ENCODE data around the gene MRPL48. TPM values are rescaled to one million over a fixed set of nuclear protein-coding genes. Genes with fewer than 3 reads are reported as not detected.

Gene MRPL48
- total RNA-seq, 1 donor, result 14.5 TPM

- no peak overlapping the region for H2AFZ ChIP-seq (ENCODE audit: low read length)
- H3K4me2 ChIP-seq (ENCODE audit: insufficient read depth, low read length), result no peak overlapping the region
- DNase-seq (ENCODE audit: insufficient read length, low spot score, missing footprints), result no peak
- H3K4me3 ChIP-seq (ENCODE audit: insufficient read depth, low read length), result no peak overlapping the region
- peaks cover 79% of the 10 kb centered on the region for H3K79me2 ChIP-seq (ENCODE audit: insufficient read depth, low read length)
- H4K20me1 ChIP-seq (ENCODE audit: insufficient read depth, low read length), result peaks cover 56% of the 10 kb centered on the region
- peaks cover 12% of the 10 kb centered on the region for H3K4me1 ChIP-seq (ENCODE audit: insufficient read depth, low read length)
- H3K27ac ChIP-seq (ENCODE audit: low read depth, low read length), result no peak overlapping the region
- no peaks in the 10 kb centered on the region for H3K9me3 ChIP-seq (ENCODE audit: low read depth, low read length)
- no peaks in the 10 kb centered on the region for H3K36me3 ChIP-seq (ENCODE audit: insufficient read depth, low read length)
- no peaks in the 10 kb centered on the region for H3K27me3 ChIP-seq (ENCODE audit: insufficient read depth, low read length)
- no peak for TF ChIP-seq CTCF (IDR thresholded peaks at IDR 0.05; ENCODE audit: extremely low read depth, low read depth, low read length)
These were observed 30.1 kb upstream of the MRPL48 start for GRCh38 chr11:73757598-73757997.

DNA sequence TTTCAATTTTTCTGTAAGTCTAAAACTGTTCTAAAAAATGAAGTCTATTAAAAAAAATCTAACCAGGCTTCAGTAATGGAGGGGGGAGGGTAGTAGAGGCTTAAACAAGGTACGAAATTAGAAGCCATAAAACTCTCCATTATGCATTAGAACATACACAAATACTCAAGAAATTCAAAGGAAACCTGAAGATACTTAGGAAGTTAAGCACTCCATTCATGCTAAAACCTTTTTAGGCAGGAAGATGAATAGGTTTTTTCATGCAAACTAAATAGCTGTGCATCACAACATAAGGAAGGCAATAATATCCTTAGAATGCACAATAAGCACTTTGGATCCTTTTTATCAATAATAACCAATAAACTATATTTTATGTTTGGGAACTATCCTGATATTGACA, 29.2 kb upstream of the MRPL48 start:
- Histone ChIP-seq H3K4me1 (ENCODE audit: insufficient read depth, low read length) (peaks cover 12% of the 10 kb centered on the region), H2AFZ (ENCODE audit: low read length) (no peak overlapping the region), H3K9me3 (ENCODE audit: low read depth, low read length) (no peaks in the 10 kb centered on the region), H3K4me2 (ENCODE audit: insufficient read depth, low read length) (peak overlapping the region; percentile 75), H3K4me3 (ENCODE audit: insufficient read depth, low read length) (peak overlapping the region; percentile 95), H3K79me2 (ENCODE audit: insufficient read depth, low read length) (peaks cover 72% of the 10 kb centered on the region), H3K27me3 (ENCODE audit: insufficient read depth, low read length) (no peaks in the 10 kb centered on the region), H3K36me3 (ENCODE audit: insufficient read depth, low read length) (no peaks in the 10 kb centered on the region), H3K27ac (ENCODE audit: low read depth, low read length) (no peak overlapping the region), H4K20me1 (ENCODE audit: insufficient read depth, low read length) (peaks cover 51% of the 10 kb centered on the region)
- TF ChIP-seq CTCF (IDR thresholded peaks at IDR 0.05; ENCODE audit: extremely low read depth, low read depth, low read length), result no peak
- DNase-seq (ENCODE audit: insufficient read length, low spot score, missing footprints), result no peak

DNA sequence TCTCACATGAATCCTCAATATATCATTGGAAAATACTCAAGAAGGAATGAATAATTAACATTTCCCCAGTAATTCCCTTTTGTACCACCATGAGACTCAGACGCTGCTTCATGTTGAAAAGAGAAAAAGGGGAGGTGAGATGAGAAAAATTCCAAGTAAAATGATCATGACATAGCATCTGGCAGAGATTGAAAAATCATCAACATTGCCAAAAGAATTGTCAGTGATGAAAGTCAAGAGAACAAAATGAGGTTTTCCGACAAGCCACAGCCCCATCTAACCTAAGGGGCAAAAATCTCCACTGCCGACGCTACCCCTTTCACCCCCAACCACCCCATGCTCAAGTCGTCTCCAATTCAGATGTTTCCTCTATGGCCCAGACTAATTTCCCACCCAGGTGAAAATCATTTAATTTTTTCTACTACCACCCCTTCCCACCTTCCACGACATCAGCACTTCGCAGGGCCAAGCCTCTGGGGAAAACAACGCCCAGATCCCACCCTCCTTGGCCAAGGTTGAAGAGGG, 28.0 kb upstream of the MRPL48 start:
- peak; percentile 82 for DNase-seq (ENCODE audit: insufficient read length, low spot score, missing footprints)
- Histone ChIP-seq H3K79me2 (ENCODE audit: insufficient read depth, low read length) (peaks cover 59% of the 10 kb centered on the region), H3K36me3 (ENCODE audit: insufficient read depth, low read length) (no peaks in the 10 kb centered on the region), H3K4me3 (ENCODE audit: insufficient read depth, low read length) (peak overlapping the region; percentile 95), H3K27ac (ENCODE audit: low read depth, low read length) (peak overlapping the region; percentile 81), H3K4me1 (ENCODE audit: insufficient read depth, low read length) (peaks cover 12% of the 10 kb centered on the region), H3K9me3 (ENCODE audit: low read depth, low read length) (no peaks in the 10 kb centered on the region), H2AFZ (ENCODE audit: low read length) (peak overlapping the region; percentile 74), H3K27me3 (ENCODE audit: insufficient read depth, low read length) (no peaks in the 10 kb centered on the region), H4K20me1 (ENCODE audit: insufficient read depth, low read length) (peaks cover 40% of the 10 kb centered on the region), H3K4me2 (ENCODE audit: insufficient read depth, low read length) (peak overlapping the region; percentile 75)
- TF ChIP-seq CTCF (IDR thresholded peaks at IDR 0.05; ENCODE audit: extremely low read depth, low read depth, low read length), result peak; percentile 37

DNA sequence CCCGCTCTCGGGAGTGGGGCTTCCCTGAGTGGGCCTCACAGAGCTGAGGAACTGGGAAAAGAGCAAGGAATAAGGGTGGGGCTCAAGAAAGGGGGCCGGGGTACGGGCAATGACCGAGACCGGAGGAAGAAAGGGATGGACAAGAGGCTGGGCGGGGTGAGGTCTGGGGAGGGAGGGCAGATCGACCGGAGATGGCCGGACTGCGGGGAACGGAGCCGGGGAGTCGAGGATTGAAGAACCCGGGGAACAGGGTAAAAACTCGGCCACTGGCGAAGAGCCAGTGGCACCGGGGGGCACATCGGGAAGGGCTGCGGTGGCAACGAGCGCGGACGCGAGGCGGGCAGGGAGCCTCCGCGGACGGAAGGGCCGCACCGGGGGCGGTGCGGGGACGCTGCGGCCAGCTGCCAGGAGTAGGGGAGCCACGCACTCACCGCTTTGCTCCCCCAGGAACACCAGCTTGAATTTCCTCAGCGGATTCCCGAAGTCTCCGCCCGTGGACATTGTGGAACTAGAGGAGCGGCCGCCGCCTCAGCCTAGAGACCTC, 27.5 kb upstream of the MRPL48 start:
- peaks cover 39% of the 10 kb centered on the region for H4K20me1 ChIP-seq (ENCODE audit: insufficient read depth, low read length)

More for the DNA sequence above, 27.5 kb upstream of the MRPL48 start:
- peak overlapping the region; percentile 75 for H3K4me2 ChIP-seq (ENCODE audit: insufficient read depth, low read length)
- TF ChIP-seq CTCF (IDR thresholded peaks at IDR 0.05; ENCODE audit: extremely low read depth, low read depth, low read length), result no peak
- H3K27ac ChIP-seq (ENCODE audit: low read depth, low read length), result peak overlapping the region; percentile 81
- H3K4me1 ChIP-seq (ENCODE audit: insufficient read depth, low read length), result peaks cover 12% of the 10 kb centered on the region
- DNase-seq (ENCODE audit: insufficient read length, low spot score, missing footprints), result peak; percentile 77
- H2AFZ ChIP-seq (ENCODE audit: low read length), result peak overlapping the region; percentile 74
- H3K79me2 ChIP-seq (ENCODE audit: insufficient read depth, low read length), result peaks cover 55% of the 10 kb centered on the region
- peak overlapping the region; percentile 95 for H3K4me3 ChIP-seq (ENCODE audit: insufficient read depth, low read length)
- H3K27me3 ChIP-seq (ENCODE audit: insufficient read depth, low read length), result no peaks in the 10 kb centered on the region
- H3K36me3 ChIP-seq (ENCODE audit: insufficient read depth, low read length), result no peaks in the 10 kb centered on the region
- H3K9me3 ChIP-seq (ENCODE audit: low read depth, low read length), result no peaks in the 10 kb centered on the region

All from osteoblast (primary cell).